ENCODE measurements around the gene PLXDC2. TPM values are rescaled to one million over a fixed set of nuclear protein-coding genes. Genes with fewer than 3 reads are reported as not detected.

The PLXDC2 gene
- total RNA-seq, 4 donors from 2014 or later: 21.2 to 43.2 (median 32.7) TPM

DNA sequence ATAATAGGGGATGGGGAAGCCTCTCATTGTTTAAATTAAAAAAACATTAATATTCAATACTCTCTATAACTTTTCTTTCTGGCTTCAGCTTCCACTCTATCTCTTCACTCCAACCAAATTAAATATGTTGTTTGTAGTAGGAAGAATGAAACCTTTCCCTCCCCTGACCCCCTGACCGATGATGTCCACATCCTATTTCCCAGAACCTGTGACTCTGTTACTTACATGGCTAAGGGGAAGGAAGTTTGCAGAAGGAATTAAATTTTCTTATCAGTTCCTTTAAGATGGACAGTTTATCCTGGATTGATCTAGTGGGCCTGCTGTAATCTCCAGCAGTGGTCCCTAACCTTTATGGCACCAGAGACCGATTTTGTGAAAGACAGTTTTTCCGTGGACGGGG lies 130.0 kb downstream of the PLXDC2 start:
- Histone ChIP-seq H3K27ac (no peak overlapping the region), H3K27me3 (no peaks in the 10 kb centered on the region), H3K4me1 (no peaks in the 10 kb centered on the region), H3K4me3 (no peak overlapping the region), H3K9me3 (no peaks in the 10 kb centered on the region), H3K36me3 (no peaks in the 10 kb centered on the region)
- TF ChIP-seq, protein P1, sequence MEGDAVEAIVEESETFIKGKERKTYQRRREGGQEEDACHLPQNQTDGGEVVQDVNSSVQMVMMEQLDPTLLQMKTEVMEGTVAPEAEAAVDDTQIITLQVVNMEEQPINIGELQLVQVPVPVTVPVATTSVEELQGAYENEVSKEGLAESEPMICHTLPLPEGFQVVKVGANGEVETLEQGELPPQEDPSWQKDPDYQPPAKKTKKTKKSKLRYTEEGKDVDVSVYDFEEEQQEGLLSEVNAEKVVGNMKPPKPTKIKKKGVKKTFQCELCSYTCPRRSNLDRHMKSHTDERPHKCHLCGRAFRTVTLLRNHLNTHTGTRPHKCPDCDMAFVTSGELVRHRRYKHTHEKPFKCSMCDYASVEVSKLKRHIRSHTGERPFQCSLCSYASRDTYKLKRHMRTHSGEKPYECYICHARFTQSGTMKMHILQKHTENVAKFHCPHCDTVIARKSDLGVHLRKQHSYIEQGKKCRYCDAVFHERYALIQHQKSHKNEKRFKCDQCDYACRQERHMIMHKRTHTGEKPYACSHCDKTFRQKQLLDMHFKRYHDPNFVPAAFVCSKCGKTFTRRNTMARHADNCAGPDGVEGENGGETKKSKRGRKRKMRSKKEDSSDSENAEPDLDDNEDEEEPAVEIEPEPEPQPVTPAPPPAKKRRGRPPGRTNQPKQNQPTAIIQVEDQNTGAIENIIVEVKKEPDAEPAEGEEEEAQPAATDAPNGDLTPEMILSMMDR (IDR thresholded peaks at IDR 0.05): no peak
- no peak for TF ChIP-seq POLR2A (IDR thresholded peaks at IDR 0.05)
- no peak for DNase-seq

- DNase-seq: no peak
- TF ChIP-seq, protein P1 (IDR thresholded peaks at IDR 0.05): no peak
- TF ChIP-seq POLR2A (IDR thresholded peaks at IDR 0.05): no peak
- H3K9me3 ChIP-seq: no peaks in the 10 kb centered on the region
- H3K27me3 ChIP-seq: no peaks in the 10 kb centered on the region
- no peak overlapping the region for H3K27ac ChIP-seq
- H3K36me3 ChIP-seq: no peaks in the 10 kb centered on the region
- no peaks in the 10 kb centered on the region for H3K4me1 ChIP-seq
- no peak overlapping the region for H3K4me3 ChIP-seq
These were observed 130.6 kb downstream of the PLXDC2 start for GRCh38 chr10:19946791-19947190.

GRCh38 chr10:19947215-19947614 lies 131.0 kb downstream of the PLXDC2 start:
- H3K27ac ChIP-seq: no peak overlapping the region
- H3K4me3 ChIP-seq: no peak overlapping the region
- DNase-seq: no peak

DNA sequence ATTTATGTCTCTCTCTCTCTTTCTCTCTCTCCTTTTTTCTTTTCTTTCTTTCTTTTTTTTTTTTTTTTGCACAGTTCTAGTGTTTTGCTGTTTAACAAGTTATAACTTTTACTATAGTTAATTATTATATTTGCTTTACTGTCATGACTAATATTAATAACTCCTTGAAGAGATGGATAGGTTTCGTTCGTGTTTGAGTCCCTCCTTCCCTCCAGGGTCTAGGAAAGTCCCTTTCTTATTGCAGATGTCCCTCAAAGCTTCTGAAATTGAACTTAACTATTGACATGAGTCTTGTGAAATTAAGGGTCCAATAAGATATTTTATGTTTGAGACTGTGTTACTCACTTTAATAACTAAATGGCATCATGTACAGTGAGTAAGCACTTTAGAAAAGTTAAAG lies 131.4 kb downstream of the PLXDC2 start:
- H3K9me3 ChIP-seq: no peaks in the 10 kb centered on the region
- H3K4me3 ChIP-seq: no peak overlapping the region
- H3K4me1 ChIP-seq: no peaks in the 10 kb centered on the region
- no peak overlapping the region for H3K27ac ChIP-seq
- no peaks in the 10 kb centered on the region for H3K27me3 ChIP-seq
- DNase-seq: no peak
- no peaks in the 10 kb centered on the region for H3K36me3 ChIP-seq
- TF ChIP-seq POLR2A (IDR thresholded peaks at IDR 0.05): no peak

More at GRCh38 chr10:19947215-19947614, 131.0 kb downstream of the PLXDC2 start:
- no peaks in the 10 kb centered on the region for H3K4me1 ChIP-seq
- no peaks in the 10 kb centered on the region for H3K27me3 ChIP-seq
- no peaks in the 10 kb centered on the region for H3K36me3 ChIP-seq
- TF ChIP-seq, protein P1 (IDR thresholded peaks at IDR 0.05): no peak
- TF ChIP-seq POLR2A (IDR thresholded peaks at IDR 0.05): no peak
- H3K9me3 ChIP-seq: no peaks in the 10 kb centered on the region

- Histone ChIP-seq H3K9me3 (no peaks in the 10 kb centered on the region), H3K4me1 (no peaks in the 10 kb centered on the region), H3K4me3 (no peak overlapping the region), H3K27ac (no peak overlapping the region), H3K27me3 (no peaks in the 10 kb centered on the region), H3K36me3 (no peaks in the 10 kb centered on the region)
- DNase-seq: no peak
- TF ChIP-seq, protein P1 (IDR thresholded peaks at IDR 0.05): no peak
- TF ChIP-seq POLR2A (IDR thresholded peaks at IDR 0.05): no peak
These were observed 136.2 kb downstream of the PLXDC2 start for GRCh38 chr10:19952224-19953010.

GRCh38 chr10:19954601-19955000 lies 138.4 kb downstream of the PLXDC2 start:
- Histone ChIP-seq H3K4me1 (no peaks in the 10 kb centered on the region), H3K36me3 (no peaks in the 10 kb centered on the region), H3K27me3 (no peaks in the 10 kb centered on the region), H3K9me3 (no peaks in the 10 kb centered on the region), H3K4me3 (no peak overlapping the region), H3K27ac (no peak overlapping the region)
- TF ChIP-seq, protein P1 (IDR thresholded peaks at IDR 0.05): no peak
- no peak for TF ChIP-seq POLR2A (IDR thresholded peaks at IDR 0.05)
- DNase-seq: no peak

All from Peyer's patch (tissue), 4 donors.